GM12878 (cell line): ENCODE data around the gene LRWD1. TPM values are rescaled to one million over a fixed set of nuclear protein-coding genes. Genes with fewer than 3 reads are reported as not detected.

Experiments used
- ATAC-seq: fragments of 200-7000 bp; cut with Tn5 transposase; 3 replicates; pipeline ENCODE4 v1.9.1; 2020; ENCODE audit warnings: mild to moderate bottlenecking, moderate library complexity
- BruUV-seq: library from RNA; stranded (reverse); fragments of 400-500 nt; replicated peaks from 2 replicates; lab custom pipeline; 2021; lab: Mats Ljungman, UMichigan
- CTCF ChIA-PET: fragments of 300-600 bp; sonication (Branson Sonifier 250); formaldehyde crosslinking; extraction: SDS; loops from one replicate; lab custom pipeline; 2021; ENCODE audit warnings: inconsistent platforms; lab: Yijun Ruan, JAX
- POLR2A ChIA-PET: fragments of 350-600 bp; formaldehyde crosslinking; extraction: SDS; loops from one replicate; lab custom pipeline; 2021; ENCODE audit warnings: inconsistent platforms; lab: Charles Lee
- RAD21 ChIA-PET: fragments of 300-600 bp; sonication (Branson Sonifier 250); formaldehyde crosslinking; loops from one replicate; lab custom pipeline; 2023; ENCODE audit warnings: antibody characterized with exemption; ENCODE audit not compliant: unreplicated experiment; lab: Charles Lee
- SMC1A ChIA-PET: fragments of 300-600 bp; sonication (Branson Sonifier 250); formaldehyde crosslinking; loops from one replicate; lab custom pipeline; 2023; ENCODE audit not compliant: unreplicated experiment, uncharacterized antibody; lab: Charles Lee
- DNase-seq: peaks from one replicate; pipeline ENCODE4 v3.0.0-alpha.2; 2011; ENCODE audit warnings: low read depth, low spot score
- FAIRE-seq: peaks from 3 replicates; lab custom pipeline; 2011; peaks lifted over from hg19 to GRCh38; lab: Jason Lieb, UNC
- H2AFZ ChIP-seq: 2 replicates; pipeline ENCODE4 v1.6.0; 2011; ENCODE audit warnings: low read depth, low read length, control low read depth; ENCODE audit not compliant: control insufficient read depth
- H3K27ac ChIP-seq: 2 replicates; pipeline ENCODE4 v1.5.1; 2011; ENCODE audit warnings: control low read depth; ENCODE audit not compliant: control insufficient read depth, insufficient read depth
- H3K27me3 ChIP-seq, 2 experiments: replicated peaks in 1 of 2; 2 replicates each; pipeline versions ENCODE4 v1.6.0 to v1.6.1; 2011; ENCODE audit warnings: low read length in 1 of 2; ENCODE audit not compliant: control insufficient read depth in 2 of 2, insufficient read depth in 2 of 2
- H3K36me3 ChIP-seq, 2 experiments: 2 replicates each; pipeline ENCODE4 v1.5.1; 2011; ENCODE audit warnings: low read length in 1 of 2; ENCODE audit not compliant: control insufficient read depth in 2 of 2, insufficient read depth in 2 of 2
- H3K4me1 ChIP-seq: 2 replicates; pipeline ENCODE4 v1.6.1; 2011; ENCODE audit warnings: mild to moderate bottlenecking, low read length, moderate library complexity, mixed read lengths; ENCODE audit not compliant: control insufficient read depth, insufficient read depth
- H3K4me2 ChIP-seq: 2 replicates; pipeline ENCODE4 v1.6.0; 2011; ENCODE audit warnings: control low read depth; ENCODE audit not compliant: control insufficient read depth, insufficient read depth
- H3K4me3 ChIP-seq: fragments of 200-600 bp; sonication (generic); 2 replicates; pipeline ENCODE4 v1.5.1; 2016
- H3K79me2 ChIP-seq: 2 replicates; pipeline ENCODE4 v1.6.0; 2011; ENCODE audit warnings: low read length; ENCODE audit not compliant: control insufficient read depth, insufficient read depth
- H3K9ac ChIP-seq: 2 replicates; pipeline ENCODE4 v1.8.0; 2011; ENCODE audit warnings: low read length, control low read depth, mixed read lengths; ENCODE audit not compliant: control insufficient read depth, insufficient read depth
- H3K9me3 ChIP-seq: replicated peaks from 3 replicates; pipeline ENCODE4 v1.5.1; 2011; ENCODE audit warnings: mild to moderate bottlenecking, low read length; ENCODE audit not compliant: control insufficient read depth, insufficient read depth
- H4K20me1 ChIP-seq: 2 replicates; pipeline ENCODE4 v1.6.0; 2011; ENCODE audit not compliant: control insufficient read depth, insufficient read depth
- BHLHE40 ChIP-seq, 2 experiments: fragments of 450-650 bp in 1 of 2; IDR thresholded peaks; 2 replicates each; pipeline ENCODE4 v1.6.1; 2011 to 2017; ENCODE audit warnings: low read depth in 2 of 2, borderline replicate concordance in 1 of 2, improper control_type of control experiment in 1 of 2, low read length in 1 of 2, mild to moderate bottlenecking in 1 of 2
- CHD2 ChIP-seq: IDR thresholded peaks from 2 replicates; pipeline ENCODE4 v1.6.1; 2011; ENCODE audit warnings: low read depth, low read length, improper control_type of control experiment, borderline replicate concordance
- DPF2 ChIP-seq: fragments of 450-650 bp; IDR thresholded peaks from 2 replicates; pipeline ENCODE4 v1.6.1; 2017; ENCODE audit warnings: mild to moderate bottlenecking
- GATAD2B ChIP-seq: fragments of 450-650 bp; conservative IDR thresholded peaks from 2 replicates; pipeline ENCODE4 v1.6.1; 2017; ENCODE audit warnings: low read depth, mild to moderate bottlenecking, moderate library complexity
- LARP7 ChIP-seq: fragments of 450-650 bp; IDR thresholded peaks from 2 replicates; pipeline ENCODE4 v1.6.1; 2017; ENCODE audit warnings: mild to moderate bottlenecking
- NR2F1 ChIP-seq: fragments of 450-650 bp; conservative IDR thresholded peaks from 2 replicates; pipeline ENCODE4 v1.6.1; 2017; ENCODE audit warnings: mild to moderate bottlenecking
- POLR2A ChIP-seq: IDR thresholded peaks from 2 replicates; pipeline ENCODE4 v1.6.1; 2011; ENCODE audit warnings: low read depth, mild to moderate bottlenecking, low read length
- SREBF1 ChIP-seq: IDR thresholded peaks from 2 replicates; pipeline ENCODE4 v1.6.1; 2012; ENCODE audit warnings: mild to moderate bottlenecking, low read length
- SRF ChIP-seq, 2 experiments: IDR thresholded peaks; 2 replicates each; pipeline ENCODE4 v1.6.1; 2011; ENCODE audit warnings: low read depth in 2 of 2, low read length in 2 of 2, mild to moderate bottlenecking in 1 of 2, moderate library complexity in 1 of 2
- TCF12 ChIP-seq: IDR thresholded peaks from 2 replicates; pipeline ENCODE4 v1.6.1; 2011; ENCODE audit warnings: low read depth, mild to moderate bottlenecking, low read length
- WGBS: methylation state at CpG from one replicate; pipeline ENCODE4 v1.1.6; 2016; ENCODE audit warnings: low lambda C conversion rate; ENCODE audit not compliant: insufficient replicate concordance, insufficient coverage; ENCODE audit errors: missing lambda C conversion rate; 5-methylcytosine and 5-hydroxymethylcytosine counted together
- in situ Hi-C: fragments of 300-500 bp; cut with MboI; formaldehyde crosslinking; loops from 9 replicates; pipeline ENCODE4 v1.14.3; 2018; ENCODE audit warnings: mixed read lengths
- intact Hi-C: fragments of 100-400 bp; cut with micrococcal nuclease; formaldehyde crosslinking; loops from one replicate; pipeline ENCODE4 v1.14.2; 2022; ENCODE audit not compliant: unreplicated experiment
- polyA plus RNA-seq, 11 experiments: library from polyadenylated mRNA; depleted of rRNA in 4 of 11; unstranded in 6 of 11; stranded (reverse) in 5 of 11; fragments of >200 nt; fragmentation: Nextera tagmentation in 4 of 11; fragmentation: Illumina TruSeq in 1 of 11; extraction: Ambion mirVana in 4 of 11; extraction: Trizol in 1 of 11; gene quantifications; 1 replicate in 1 of 11; 2 replicates in 10 of 11; pipeline versions ENCODE4 v1.2.1 to v1.2.3, GENCODE V29; 2011 to 2016; ENCODE audit warnings: inconsistent platforms in 2 of 11, missing spikeins in 2 of 11, low read depth in 1 of 11
- total RNA-seq, 4 experiments: library from RNA; depleted of rRNA in 3 of 4; stranded (reverse); fragments of >200 nt in 3 of 4; fragmentation: Illumina TruSeq in 1 of 4; extraction: Trizol in 1 of 4; gene quantifications; 2 replicates each; pipeline versions ENCODE4 v1.2.1 to v1.2.3, GENCODE V29; 2013 to 2021

The LRWD1 gene
- total and polyA plus RNA-seq, 10 of the 15 experiments (the other 5 are each of a cell fraction or from before 2014, with no cell fraction given), result 0.40 to 64.4 (median 26.1) TPM

DNA sequence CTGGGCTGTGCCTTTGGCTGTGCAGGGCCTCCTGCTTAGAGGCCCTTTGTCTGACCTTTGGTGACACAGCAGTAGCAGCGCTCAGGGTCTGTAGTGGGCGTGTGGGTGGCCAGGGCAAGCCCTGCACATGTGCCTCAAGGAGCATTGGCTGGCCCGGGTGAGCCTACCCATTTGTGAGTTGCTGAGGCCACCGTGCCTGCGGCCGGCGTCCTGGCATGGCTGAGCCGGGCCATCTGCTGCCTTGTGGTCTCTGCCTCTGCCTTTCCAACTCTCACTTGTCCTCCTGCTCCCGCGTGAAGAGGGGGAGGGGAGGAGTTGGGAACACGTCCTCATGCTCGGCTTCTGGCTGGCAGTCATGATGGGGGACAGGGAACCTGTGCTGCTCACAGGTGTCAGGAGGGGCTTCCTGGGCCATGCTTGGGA is 40.6 kb upstream of the LRWD1 start:
- intact Hi-C loops (loop anchor here (1.0 to 2.0 kb wide), 2 partner anchors 15 to 17 kb away; no protein-coding TSS in a partner anchor), in situ Hi-C loops (no loop called here)
- peaks cover 62% of the 10 kb centered on the region for H3K4me1 ChIP-seq
- ATAC-seq (peak; percentile 1; the same call in 2 of the 3 replicates), DNase-seq (no peak), FAIRE-seq (no peak)
- ChIA-PET RAD21 (interaction anchor here (0.7 to 6.0 kb wide), 7 partner anchors 9 to 135 kb away, joined by 3 to 115 read pairs (median 23); partner anchors contain the start of gene ALKBH4), POLR2A (interaction anchor here (0.6 to 13.0 kb wide), 5 partner anchors 8 to 134 kb away, joined by 4 to 210 read pairs (median 34); partner anchors contain the start of gene ORAI2), CTCF (interaction anchor here (0.6 to 5.3 kb wide), 9 partner anchors 9 to 43 kb away, joined by 3 to 32 read pairs (median 5); no protein-coding TSS in a partner anchor), SMC1A (interaction anchor here (0.7 to 6.7 kb wide), 9 partner anchors 9 to 133 kb away, joined by 3 to 89 read pairs (median 19); partner anchors contain the start of gene ORAI2)
- peak overlapping the region; percentile 85 for H3K4me2 ChIP-seq
- H3K27me3 ChIP-seq, result no peaks in the 10 kb centered on the region
- no peak overlapping the region; the same call in 1 of the 2 replicates for H2AFZ ChIP-seq
- peak overlapping the region; percentile 97 for H3K9ac ChIP-seq
- H3K4me3 ChIP-seq, result no peak overlapping the region
- WGBS, result 23% methylated on average over 12 of the region's 12 CpGs
- no peaks in the 10 kb centered on the region for H3K9me3 ChIP-seq
- peak overlapping the region; percentile 99 for H3K27ac ChIP-seq
- TF ChIP-seq LARP7 (no peak), TCF12 (peak; percentile 25; the same call in 1 of the 2 replicates), CHD2 (peak; percentile 43; the same call in 1 of the 2 replicates), BHLHE40 (IDR thresholded peaks at IDR 0.05; ENCODE audit: borderline replicate concordance in 1 of 2, low read depth in 2 of 2, low read length in 1 of 2) (peak in 1 of 2 experiments; percentile 34; a peak in 1 of 4 replicates), SRF (IDR thresholded peaks at IDR 0.05; ENCODE audit: low read depth in 2 of 2, low read length in 2 of 2) (0 out of 4 replicates have a peak, but pooled peaks of 1 of the 2 experiments have one; percentile 15), GATAD2B (peak; percentile 25; the same call in 1 of the 2 replicates), DPF2 (peak; percentile 21; the same call in 1 of the 2 replicates), POLR2A (peak; percentile 31), SREBF1 (no peak), NR2F1 (peak; percentile 68)
- no peaks in the 10 kb centered on the region for H4K20me1 ChIP-seq
- BruUV-seq, result no TSS peak
- peaks cover 11% of the 10 kb centered on the region for H3K79me2 ChIP-seq
- peaks cover 5 to 10% of the 10 kb centered on the region in 2 experiments for H3K36me3 ChIP-seq
